ENCODE data around the gene TTLL10. TPM values are rescaled to one million over a fixed set of nuclear protein-coding genes. Genes with fewer than 3 reads are reported as not detected.

TTLL10 gene
- total RNA-seq, 1 experiment from 2014 or later, result 0.68 TPM

- Histone ChIP-seq H3K79me1 (ENCODE audit: insufficient read depth, low read depth, low read length, poor library complexity, severe bottlenecking) (no peaks in the 10 kb centered on the region), H2BK5ac (ENCODE audit: insufficient read length, low read length) (no peak overlapping the region), H2BK12ac (ENCODE audit: insufficient read length, low read depth, low read length) (no peak overlapping the region), H4K91ac (ENCODE audit: insufficient read length, low read depth, low read length) (no peak overlapping the region), H3K27me3 (ENCODE audit: insufficient read depth, low read length) (no peaks in the 10 kb centered on the region), H2BK15ac (ENCODE audit: low read depth, low read length) (no peak overlapping the region), H3K56ac (ENCODE audit: insufficient read length, low read depth, low read length) (no peak overlapping the region), H3T11ph (ENCODE audit: low read length) (no peak overlapping the region), H3K23me2 (ENCODE audit: insufficient read length, low read depth, low read length, poor library complexity, severe bottlenecking) (no peaks in the 10 kb centered on the region), H4K5ac (ENCODE audit: insufficient read length, low read depth, low read length) (no peak overlapping the region), H3K27ac (ENCODE audit: insufficient read length, low read depth, low read length) (no peak overlapping the region), H2AFZ (ENCODE audit: low read length) (no peak overlapping the region), H3K23ac (ENCODE audit: insufficient read length, low read depth, low read length) (no peak overlapping the region), H3K4ac (ENCODE audit: low read depth, low read length) (no peak overlapping the region), H3K9me3 (ENCODE audit: control insufficient read depth, low read depth, low read length) (peaks cover 12% of the 10 kb centered on the region), H3K79me2 (ENCODE audit: insufficient read depth, low read length) (no peaks in the 10 kb centered on the region), H3K9ac (ENCODE audit: extremely low read depth, insufficient read length, low read length) (no peak overlapping the region), H3K18ac (ENCODE audit: insufficient read length, low read depth, low read length) (no peak overlapping the region), H2AK5ac (ENCODE audit: insufficient read length, low read length) (no peak overlapping the region), H3K14ac (ENCODE audit: insufficient read depth, low read length) (no peak overlapping the region), H2BK120ac (ENCODE audit: low read depth, low read length, poor library complexity, severe bottlenecking) (no peak overlapping the region), H4K20me1 (ENCODE audit: control insufficient read depth, insufficient read depth, insufficient read length) (no peaks in the 10 kb centered on the region), H3K4me2 (ENCODE audit: insufficient read depth, insufficient read length, low read length) (no peak overlapping the region), H2BK20ac (ENCODE audit: low read depth, low read length, poor library complexity, severe bottlenecking) (no peak overlapping the region), H4K8ac (replicated peaks; ENCODE audit: insufficient read length, low read depth, low read length) (no peak overlapping the region), H3K4me1 (ENCODE audit: insufficient read depth, low read length) (no peaks in the 10 kb centered on the region)
- Mint-ChIP-seq H3K9me3 (peaks cover 38 to 46% of the 10 kb centered on the region in 2 experiments), H3K36me3 (ENCODE audit: insufficient read depth in 1 of 3, low read depth in 3 of 3) (peaks cover 0 to 8% (median 7%) of the 10 kb centered on the region in 3 experiments; a peak in 6 of 7 replicates), H3K4me3 (no peak overlapping the region), H3K27me3 (ENCODE audit: low read depth) (peaks cover 48% of the 10 kb centered on the region), H3K4me1 (no peaks in the 10 kb centered on the region), H3K27ac (no peak overlapping the region)
- no peak for TF ChIP-seq CTCF (conservative IDR thresholded peaks at IDR 0.05)
- no peak for DNase-seq
- no CpG with 5 or more reads among the region's 11 CpGs for WGBS (ENCODE audit: extremely low coverage, insufficient read length, low lambda C conversion rate)
Measured at GRCh38 chr1:1191734-1192133, 18.1 kb downstream of the TTLL10 start.

All from H9 (cell line).